ENCODE measurements around the gene PLCH1. TPM values are rescaled to one million over a fixed set of nuclear protein-coding genes. Genes with fewer than 3 reads are reported as not detected.
A peak's percentile ranks its signal among the peaks of the same experiment; 100 is the strongest.

The PLCH1 gene
- total and polyA plus RNA-seq, 9 of the 15 experiments (the other 6 are each of a cell fraction or from before 2014, with no cell fraction given) = 0.17 to 0.62 (median 0.40) TPM

- in situ Hi-C loops (cut with MboI) (loop anchor here (25.0 kb wide), 1 partner anchor 506 kb away; the partner anchor contains the start of genes GMPS and SLC33A1), intact Hi-C loops (cut with micrococcal nuclease) (loop anchor here (10.0 kb wide), 1 partner anchor 508 kb away; no protein-coding TSS in a partner anchor)
- no peak overlapping the region for H3K9ac ChIP-seq (ENCODE audit: insufficient read depth in 1 of 2, low read depth in 2 of 2, low read length in 2 of 2)
- H3K9me1 ChIP-seq (ENCODE audit: control insufficient read depth, insufficient read depth, low read length) = no peaks in the 10 kb centered on the region
- H3K36me3 ChIP-seq (ENCODE audit: control insufficient read depth, insufficient read depth, low read length) = no peaks in the 10 kb centered on the region
- no peaks in the 10 kb centered on the region for H4K20me1 ChIP-seq (replicated peaks; ENCODE audit: control insufficient read depth, insufficient read depth, low read length)
- TF ChIP-seq REST (IDR thresholded peaks at IDR 0.05; ENCODE audit: borderline replicate concordance) = peak; percentile 4; the same call in 1 of the 2 replicates
- no peak for TF ChIP-seq REST (CRISPR knock-in tag; IDR thresholded peaks at IDR 0.05; ENCODE audit: low read depth)
- peak in 1 of 2 experiments; percentile 38; a peak in 2 of 4 replicates for TF ChIP-seq RAD21 (CRISPR knock-in tag; conservative IDR thresholded peaks at IDR 0.05 in 1 of 2, IDR thresholded peaks at IDR 0.05 in 1 of 2)
- no peak for TF ChIP-seq NCOR1 (IDR thresholded peaks at IDR 0.05)
- no peak for TF ChIP-seq ZFP1 (CRISPR knock-in tag; IDR thresholded peaks at IDR 0.05)
- TF ChIP-seq SMAD2 (IDR thresholded peaks at IDR 0.05; ENCODE audit: low read depth, low read length) = no peak
- TF ChIP-seq CTCF (IDR thresholded peaks at IDR 0.05 in 2 of 3, conservative IDR thresholded peaks at IDR 0.05 in 1 of 3; ENCODE audit: insufficient read depth in 2 of 3, low read depth in 1 of 3, low read length in 3 of 3) = peak; percentile 25 to 43 (median 35); a peak in 4 of 6 replicates
- TF ChIP-seq SMARCE1 (IDR thresholded peaks at IDR 0.05) = no peak
- no peak for TF ChIP-seq HMG20A (CRISPR knock-in tag; conservative IDR thresholded peaks at IDR 0.05)
- TF ChIP-seq SRSF3 (IDR thresholded peaks at IDR 0.05; ENCODE audit: insufficient read depth, low read length) = no peak
- TF ChIP-seq ZEB2 (IDR thresholded peaks at IDR 0.05) = no peak
- H3K79me2 ChIP-seq (ENCODE audit: control insufficient read depth, insufficient read depth, low read length) = no peaks in the 10 kb centered on the region
- FAIRE-seq (no peak), ATAC-seq (peak; percentile 80), DNase-seq (ENCODE audit: extremely low read depth in 1 of 4, low spot score in 3 of 4) (peak in 1 of 4 experiments; percentile 36)
- CTCF ChIA-PET (ENCODE audit: low intra/inter-chr PET ratio) = interaction anchor here (0.6 kb wide), 1 partner anchor 511 kb away, joined by 3 read pairs; no protein-coding TSS in a partner anchor
- peak overlapping the region; percentile 51 for H2AFZ ChIP-seq (ENCODE audit: low read depth, low read length)
- no peaks in the 10 kb centered on the region for H3K4me1 ChIP-seq (replicated peaks in 1 of 2; ENCODE audit: control insufficient read depth in 2 of 2, insufficient read depth in 2 of 2, low read length in 2 of 2)
- POLR2A ChIA-PET = interaction anchor here (0.8 kb wide), 1 partner anchor 142 kb away, joined by 3 read pairs; no protein-coding TSS in a partner anchor
- no peaks in the 10 kb centered on the region for H3K27me3 ChIP-seq (ENCODE audit: control insufficient read depth in 2 of 2, insufficient read depth in 2 of 2, low read length in 2 of 2)
- no peak overlapping the region for H3K4me3 ChIP-seq
- H3K4me2 ChIP-seq (ENCODE audit: insufficient read depth, low read length) = no peak overlapping the region
- H3K9me3 ChIP-seq (replicated peaks; ENCODE audit: control insufficient read depth, insufficient read depth, low read depth, low read length) = no peaks in the 10 kb centered on the region
- 5% methylated on average over 7 of the region's 7 CpGs for WGBS (ENCODE audit: insufficient coverage, low coverage, missing lambda C conversion rate)
- no TSS peak for BruUV-seq (replicated peaks)
- no peak overlapping the region for H3K27ac ChIP-seq (ENCODE audit: extremely low read depth, low read depth, low read length)
Observed at GRCh38 chr3:155356594-155357370, 388.1 kb downstream of the PLCH1 start.

Data from K562 (cell line).